ENCODE measurements around the gene PLOD2. TPM values are rescaled to one million over a fixed set of nuclear protein-coding genes. Genes with fewer than 3 reads are reported as not detected.
A peak's percentile ranks its signal among the peaks of the same experiment; 100 is the strongest.

The PLOD2 gene
- total and polyA plus RNA-seq, 12 donors, result 12.5 to 44.6 (median 16.8) TPM

DNA sequence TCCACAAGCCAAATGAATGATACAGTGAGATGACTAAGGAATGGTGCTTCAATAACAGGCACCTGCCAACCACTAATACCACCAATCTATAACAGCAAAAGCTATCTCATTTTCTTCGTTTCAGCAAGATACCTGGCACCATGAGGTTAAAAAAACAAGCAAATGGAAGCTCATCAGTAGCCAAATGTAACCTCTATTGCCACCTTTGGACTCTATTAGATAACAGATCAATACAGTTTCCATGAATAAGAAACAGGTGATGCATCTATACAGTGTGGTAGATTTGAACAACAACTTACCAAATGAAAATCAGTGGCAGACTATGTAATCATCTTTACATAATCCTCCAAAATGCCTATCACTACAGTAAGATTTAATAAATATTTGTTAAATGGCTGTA, 32.8 kb downstream of the PLOD2 start:
- TF ChIP-seq CTCF (IDR thresholded peaks at IDR 0.05), result no peak
- intact Hi-C loops (cut with DNase I), result no loop called here
- no peak overlapping the region for H3K4me3 ChIP-seq
- ATAC-seq (no peak), DNase-seq (no peak)
- H3K9me3 ChIP-seq, result no peaks in the 10 kb centered on the region
- H3K27me3 ChIP-seq, result no peaks in the 10 kb centered on the region
- peak overlapping the region in 1 of 10 donors; percentile 34 for H3K27ac ChIP-seq
- peaks cover 0 to 52% (median 36%) of the 10 kb centered on the region in 9 donors for H3K4me1 ChIP-seq
- peaks cover 0 to 6% (median 0%) of the 10 kb centered on the region in 9 donors for H3K36me3 ChIP-seq
- 81 to 90% methylated on average over 1 of the region's 1 CpG for WGBS, 2 donors

DNA sequence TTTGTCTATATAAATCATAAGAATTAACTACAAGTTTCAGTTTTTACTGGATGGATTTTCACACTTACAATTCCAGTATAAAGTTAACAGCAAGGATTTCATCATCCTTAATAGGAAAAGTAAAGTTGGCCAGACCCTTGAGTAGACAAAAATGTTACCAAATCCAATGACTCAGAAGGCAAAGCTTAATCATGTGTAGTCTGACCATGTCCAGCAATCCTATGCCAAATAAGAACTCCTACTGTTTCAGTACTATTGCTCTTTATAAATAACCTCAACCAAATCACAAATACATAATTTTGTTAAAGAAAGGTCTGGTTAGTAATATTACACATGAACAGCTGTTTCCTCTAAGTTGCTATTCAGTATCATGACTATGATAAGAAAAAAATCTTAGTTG, 35.0 kb downstream of the PLOD2 start:
- ATAC-seq, result peak; percentile 50 to 92 (median 82)
- Histone ChIP-seq H3K9me3 (no peaks in the 10 kb centered on the region), H3K27ac (peak overlapping the region in 7 of 10 donors; percentile 9 to 62 (median 51)), H3K36me3 (peaks cover 0 to 26% (median 0%) of the 10 kb centered on the region in 9 donors), H3K4me3 (no peak overlapping the region), H3K27me3 (no peaks in the 10 kb centered on the region), H3K4me1 (peaks cover 0 to 39% (median 23%) of the 10 kb centered on the region in 9 donors)
- DNase-seq, result no peak
- intact Hi-C loops (cut with DNase I), result no loop called here
- no peak for TF ChIP-seq CTCF (IDR thresholded peaks at IDR 0.05)

- no peak for ATAC-seq
- H3K9me3 ChIP-seq, result no peaks in the 10 kb centered on the region
- WGBS, 2 donors, result 69 to 77% methylated on average over 6 of the region's 6 CpGs
- H3K4me1 ChIP-seq, result peaks cover 0 to 33% (median 17%) of the 10 kb centered on the region in 9 donors
- no peak overlapping the region for H3K4me3 ChIP-seq
- intact Hi-C loops (cut with DNase I), result no loop called here
- no peak for TF ChIP-seq CTCF (IDR thresholded peaks at IDR 0.05)
- peaks cover 0 to 35% (median 0%) of the 10 kb centered on the region in 9 donors for H3K36me3 ChIP-seq
- no peaks in the 10 kb centered on the region for H3K27me3 ChIP-seq
- H3K27ac ChIP-seq, result no peak overlapping the region
- no peak for DNase-seq
Observed at GRCh38 chr3:146124126-146124801, 36.7 kb downstream of the PLOD2 start.

GRCh38 chr3:146117406-146118285, 43.3 kb downstream of the PLOD2 start:
- no peak for TF ChIP-seq CTCF (IDR thresholded peaks at IDR 0.05)
- no peaks in the 10 kb centered on the region for H3K27me3 ChIP-seq
- 99% methylated on average over 2 of the region's 2 CpGs for WGBS, 2 donors
- ATAC-seq (no peak), DNase-seq (no peak)
- H3K9me3 ChIP-seq, result peaks cover 0 to 33% (median 5%) of the 10 kb centered on the region in 11 donors
- peaks cover 0 to 78% (median 8%) of the 10 kb centered on the region in 9 donors for H3K36me3 ChIP-seq
- intact Hi-C loops (cut with DNase I), result no loop called here
- H3K4me1 ChIP-seq, result no peaks in the 10 kb centered on the region
- H3K27ac ChIP-seq, result peak overlapping the region in 1 of 10 donors; percentile 11
- H3K4me3 ChIP-seq, result no peak overlapping the region
